Endodermal cell (in vitro differentiated cells): ENCODE results near the gene SPINK4. TPM values are rescaled to one million over a fixed set of nuclear protein-coding genes. Genes with fewer than 3 reads are reported as not detected.

Experiments used
- DNase-seq: peaks from one replicate; pipeline ENCODE4 v3.0.0-alpha.2; 2017
- H3K27ac ChIP-seq: 2 replicates; pipeline ENCODE4 v1.5.1; 2013; ENCODE audit warnings: mild to moderate bottlenecking, low read depth, low read length, moderate library complexity
- H3K27me3 ChIP-seq: 2 replicates; pipeline ENCODE4 v1.6.1; 2013; ENCODE audit warnings: mild to moderate bottlenecking, low read length, moderate library complexity; ENCODE audit not compliant: insufficient read depth, control insufficient read depth, poor library complexity, severe bottlenecking
- H3K36me3 ChIP-seq: 2 replicates; pipeline ENCODE4 v1.7.0; 2013; ENCODE audit warnings: mild to moderate bottlenecking, low read length, moderate library complexity; ENCODE audit not compliant: control insufficient read depth, insufficient read depth
- H3K4me1 ChIP-seq: one replicate; pipeline ENCODE4 v1.7.0; 2013; ENCODE audit warnings: low read length; ENCODE audit not compliant: control insufficient read depth, insufficient read depth
- H3K4me3 ChIP-seq: 2 replicates; pipeline ENCODE4 v1.5.1; 2013; ENCODE audit warnings: mild to moderate bottlenecking, low read length, moderate library complexity
- H3K9ac ChIP-seq: 2 replicates; pipeline ENCODE4 v1.6.1; 2013; ENCODE audit warnings: mild to moderate bottlenecking, low read length, moderate library complexity; ENCODE audit not compliant: poor library complexity, severe bottlenecking; ENCODE audit errors: extremely low read depth
- H3K9me3 ChIP-seq: 2 replicates; pipeline ENCODE4 v1.6.1; 2013; ENCODE audit warnings: mild to moderate bottlenecking, low read length, moderate library complexity; ENCODE audit not compliant: control insufficient read depth
- H3K27ac Mint-ChIP-seq: 2 replicates; pipeline ENCODE4 v1.8.0; 2020; ENCODE audit warnings: mixed read lengths
- H3K27me3 Mint-ChIP-seq: 2 replicates; pipeline ENCODE4 v1.8.0; 2021; ENCODE audit warnings: mild to moderate bottlenecking, mixed read lengths; ENCODE audit not compliant: insufficient read depth
- H3K36me3 Mint-ChIP-seq: 2 replicates; pipeline ENCODE4 v1.8.0; 2020; ENCODE audit warnings: low read depth, mixed read lengths
- H3K4me1 Mint-ChIP-seq: 2 replicates; pipeline ENCODE4 v1.8.0; 2020; ENCODE audit warnings: mixed read lengths
- H3K4me3 Mint-ChIP-seq: 2 replicates; pipeline ENCODE4 v1.8.0; 2020; ENCODE audit warnings: mild to moderate bottlenecking, moderate library complexity, mixed read lengths
- H3K9me3 Mint-ChIP-seq: 2 replicates; pipeline ENCODE4 v1.8.0; 2020; ENCODE audit warnings: mild to moderate bottlenecking, mixed read lengths
- CTCF ChIP-seq: fragments of 200-600 bp; sonication (generic); conservative IDR thresholded peaks from 2 replicates; pipeline ENCODE4 v1.5.0; 2021; ENCODE audit warnings: antibody characterized with exemption, mild to moderate bottlenecking
- WGBS, 2 experiments: methylation state at CpG; one replicate each; pipeline versions ENCODE4 v1.1.5 to v1.1.7; 2013; ENCODE audit warnings: missing lambda C conversion rate in 2 of 2, mixed read lengths in 1 of 2; ENCODE audit not compliant: insufficient coverage in 1 of 2, insufficient read length in 1 of 2; 5-methylcytosine and 5-hydroxymethylcytosine counted together
- total RNA-seq, 2 donors: library from RNA; stranded (reverse); fragmentation: NEBNext Ultra II Directional in 1 of 2; extraction: Animal tissue kit (Norgen Biotek cat#: 25700) in 1 of 2; gene quantifications; 2 replicates in 1 of 2; 3 replicates in 1 of 2; pipeline ENCODE4 v1.2.1, GENCODE V29; 2021

Gene SPINK4
- total RNA-seq, 2 donors from 2014 or later, result 1.3 to 1.4 TPM

GRCh38 chr9:33267151-33267767, 27.3 kb downstream of the SPINK4 start:
- Histone ChIP-seq H3K27ac (no peak overlapping the region), H3K9me3 (no peaks in the 10 kb centered on the region), H3K4me3 (peak overlapping the region; percentile 56), H3K36me3 (peaks cover 38% of the 10 kb centered on the region), H3K27me3 (no peaks in the 10 kb centered on the region), H3K4me1 (peaks cover 7% of the 10 kb centered on the region), H3K9ac (no peak overlapping the region)
- Mint-ChIP-seq H3K27me3 (no peaks in the 10 kb centered on the region), H3K4me3 (no peak overlapping the region), H3K27ac (peak overlapping the region; percentile 6), H3K4me1 (peaks cover 25% of the 10 kb centered on the region), H3K9me3 (no peaks in the 10 kb centered on the region), H3K36me3 (peaks cover 31% of the 10 kb centered on the region)
- no peak for TF ChIP-seq CTCF
- no peak for DNase-seq

GRCh38 chr9:33270146-33270545, 30.2 kb downstream of the SPINK4 start:
- Histone ChIP-seq H3K27me3 (no peaks in the 10 kb centered on the region), H3K9me3 (no peaks in the 10 kb centered on the region), H3K36me3 (peaks cover 56% of the 10 kb centered on the region), H3K9ac (no peak overlapping the region), H3K4me3 (no peak overlapping the region), H3K4me1 (peaks cover 7% of the 10 kb centered on the region), H3K27ac (no peak overlapping the region)
- peaks cover 17% of the 10 kb centered on the region for H3K4me1 Mint-ChIP-seq
- no peak for TF ChIP-seq CTCF
- no peak overlapping the region for H3K27ac Mint-ChIP-seq
- no peaks in the 10 kb centered on the region for H3K9me3 Mint-ChIP-seq
- DNase-seq, result no peak
- WGBS, 2 experiments, result 97 to 100% methylated on average over 2 to 3 of the region's 3 CpGs
- H3K27me3 Mint-ChIP-seq, result no peaks in the 10 kb centered on the region
- H3K36me3 Mint-ChIP-seq, result peaks cover 48% of the 10 kb centered on the region
- no peak overlapping the region for H3K4me3 Mint-ChIP-seq

- Mint-ChIP-seq H3K27ac (no peak overlapping the region), H3K9me3 (no peaks in the 10 kb centered on the region), H3K36me3 (peaks cover 55% of the 10 kb centered on the region), H3K4me1 (peaks cover 5% of the 10 kb centered on the region), H3K4me3 (no peak overlapping the region), H3K27me3 (no peaks in the 10 kb centered on the region)
- Histone ChIP-seq H3K9me3 (no peaks in the 10 kb centered on the region), H3K4me1 (peaks cover 2% of the 10 kb centered on the region), H3K4me3 (no peak overlapping the region), H3K9ac (no peak overlapping the region), H3K36me3 (peaks cover 69% of the 10 kb centered on the region), H3K27me3 (no peaks in the 10 kb centered on the region), H3K27ac (no peak overlapping the region)
- 100% methylated on average over 1 of the region's 1 CpG; no CpG with 5 or more reads in 1 of the 2 experiments for WGBS, 2 experiments
- TF ChIP-seq CTCF, result no peak
- no peak for DNase-seq
Measured at GRCh38 chr9:33272061-33272460, 32.1 kb downstream of the SPINK4 start.
